ACC112 (cell line): ENCODE results near the gene MTG1.
"Not testable (repeated sequence)": the region's sequence is repeated elsewhere in the genome, so short reads cannot be mapped to it uniquely, and the experiment has no call there.

Experiments
- H2AFZ ChIP-seq: fragments of 200-600 bp; sonication (generic); one replicate; pipeline ENCODE4 v1.6.0; 2017; ENCODE audit warnings: antibody characterized with exemption, low read length; ENCODE audit not compliant: unreplicated experiment
- H3K27ac ChIP-seq: fragments of 200-600 bp; sonication (generic); 2 replicates; pipeline ENCODE4 v1.5.1; 2014; ENCODE audit warnings: low read depth, mild to moderate bottlenecking, antibody characterized with exemption, low read length, moderate library complexity
- H3K27me3 ChIP-seq: fragments of 200-600 bp; sonication (generic); 2 replicates; pipeline ENCODE4 v1.6.1; 2014; ENCODE audit warnings: mild to moderate bottlenecking, antibody characterized with exemption, low read length, moderate library complexity, mixed read lengths; ENCODE audit not compliant: insufficient read depth
- H3K36me3 ChIP-seq: fragments of 200-600 bp; sonication (generic); 2 replicates; pipeline ENCODE4 v1.6.1; 2016; ENCODE audit warnings: mild to moderate bottlenecking, antibody characterized with exemption, low read length, moderate library complexity, mixed read lengths; ENCODE audit not compliant: insufficient read depth
- H3K4me1 ChIP-seq: fragments of 200-600 bp; sonication (generic); one replicate; pipeline ENCODE4 v1.6.1; 2016; ENCODE audit warnings: low read length, mixed read lengths; ENCODE audit not compliant: insufficient read depth, unreplicated experiment, control insufficient read depth
- H3K4me3 ChIP-seq: fragments of 200-600 bp; sonication (generic); 2 replicates; pipeline ENCODE4 v1.5.1; 2014; ENCODE audit warnings: mild to moderate bottlenecking, low read depth, low read length
- H3K79me2 ChIP-seq: fragments of 200-600 bp; sonication (generic); one replicate; pipeline ENCODE4 v1.6.0; 2016; ENCODE audit warnings: low read length; ENCODE audit not compliant: control insufficient read depth, unreplicated experiment, insufficient read depth

MTG1 gene

GRCh38 chr10:133368153-133368552 lies 25.8 kb upstream of the MTG1 start:
- H3K27ac ChIP-seq, result no peak overlapping the region
- H3K79me2 ChIP-seq, result peaks cover 7% of the 10 kb centered on the region
- no peaks in the 10 kb centered on the region; the same call in 1 of the 2 replicates for H3K36me3 ChIP-seq
- no peaks in the 10 kb centered on the region for H3K4me1 ChIP-seq
- no peak overlapping the region for H3K4me3 ChIP-seq
- H3K27me3 ChIP-seq, result no peaks in the 10 kb centered on the region
- no peak overlapping the region for H2AFZ ChIP-seq

- Histone ChIP-seq H3K4me3 (no peak overlapping the region), H3K27ac (no peak overlapping the region), H2AFZ (no peak overlapping the region), H3K36me3 (no peaks in the 10 kb centered on the region; the same call in 1 of the 2 replicates), H3K79me2 (peaks cover 7% of the 10 kb centered on the region), H3K27me3 (no peaks in the 10 kb centered on the region), H3K4me1 (peaks cover 4% of the 10 kb centered on the region)
Measured at GRCh38 chr10:133370030-133370786, 23.7 kb upstream of the MTG1 start.

- Histone ChIP-seq H3K79me2 (peaks cover 7% of the 10 kb centered on the region), H3K36me3 (no peaks in the 10 kb centered on the region; the same call in 1 of the 2 replicates), H3K4me3 (peak overlapping the region; percentile 86), H3K27ac (no peak overlapping the region), H3K27me3 (no peaks in the 10 kb centered on the region), H3K4me1 (peaks cover 4% of the 10 kb centered on the region), H2AFZ (no peak overlapping the region)
Measured at GRCh38 chr10:133372507-133372906, 21.4 kb upstream of the MTG1 start.

DNA sequence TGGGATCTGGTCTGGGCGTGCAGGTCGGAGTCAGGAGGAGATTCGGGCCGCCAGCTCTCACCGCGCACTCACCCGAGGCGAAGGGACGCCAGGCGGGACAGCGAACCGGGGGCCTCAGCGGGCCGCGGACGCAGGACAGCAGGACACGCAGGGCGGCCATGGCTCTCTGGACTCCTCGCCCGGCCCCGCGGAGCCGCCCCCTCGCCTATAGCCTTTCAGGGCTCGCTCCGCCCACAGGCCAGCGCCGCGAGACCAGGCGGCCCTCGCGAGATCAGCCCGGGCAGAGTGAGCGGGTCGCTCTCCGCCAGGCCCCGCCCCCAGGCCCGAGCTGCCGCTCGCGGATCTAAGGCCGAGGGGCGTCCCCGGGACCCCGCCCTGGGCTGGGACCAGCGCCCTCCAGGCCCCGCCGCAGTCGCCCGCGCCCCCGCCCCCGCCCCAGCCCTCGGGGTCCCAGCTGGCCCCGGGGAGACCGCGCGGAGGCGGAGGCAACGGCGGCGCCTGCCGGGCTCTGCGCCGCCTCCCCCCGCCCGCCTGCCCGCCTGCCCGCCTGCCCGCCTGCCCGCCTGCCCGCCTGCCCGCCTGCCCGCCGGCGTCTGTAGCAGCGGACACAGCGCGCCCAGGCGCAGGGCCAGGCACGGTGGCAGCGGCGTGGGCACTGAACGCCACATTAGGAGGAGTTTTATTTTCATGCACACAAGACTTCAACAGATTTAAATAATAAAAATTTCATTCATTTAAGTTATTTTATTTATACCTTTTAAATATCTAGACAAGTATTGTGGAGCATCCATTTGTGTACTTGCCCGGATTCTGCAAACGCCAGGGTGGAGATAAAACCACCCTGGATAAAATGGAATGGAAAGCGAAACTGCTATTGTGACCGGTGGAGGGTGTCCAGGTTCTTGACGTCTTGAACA lies 20.5 kb upstream of the MTG1 start, which contains the start of gene ECHS1:
Gene ECHS1, minus strand, starts transcription at position 181 of the 917 bp plus-strand sequence. Its CDS starts 21 bp downstream, at position 160.
- Histone ChIP-seq H3K4me3 (peak within 1 kb of the TSS; percentile 86), H3K27ac (peak within 1 kb of the TSS; percentile 63; the same call in 1 of the 2 replicates), H3K4me1 (peaks cover 4% of the 10 kb centered on the region), H3K36me3 (no peaks in the 10 kb centered on the region; the same call in 1 of the 2 replicates), H2AFZ (peak within 1 kb of the TSS; percentile 45), H3K79me2 (peaks cover 7% of the 10 kb centered on the region), H3K27me3 (no peaks in the 10 kb centered on the region)

DNA sequence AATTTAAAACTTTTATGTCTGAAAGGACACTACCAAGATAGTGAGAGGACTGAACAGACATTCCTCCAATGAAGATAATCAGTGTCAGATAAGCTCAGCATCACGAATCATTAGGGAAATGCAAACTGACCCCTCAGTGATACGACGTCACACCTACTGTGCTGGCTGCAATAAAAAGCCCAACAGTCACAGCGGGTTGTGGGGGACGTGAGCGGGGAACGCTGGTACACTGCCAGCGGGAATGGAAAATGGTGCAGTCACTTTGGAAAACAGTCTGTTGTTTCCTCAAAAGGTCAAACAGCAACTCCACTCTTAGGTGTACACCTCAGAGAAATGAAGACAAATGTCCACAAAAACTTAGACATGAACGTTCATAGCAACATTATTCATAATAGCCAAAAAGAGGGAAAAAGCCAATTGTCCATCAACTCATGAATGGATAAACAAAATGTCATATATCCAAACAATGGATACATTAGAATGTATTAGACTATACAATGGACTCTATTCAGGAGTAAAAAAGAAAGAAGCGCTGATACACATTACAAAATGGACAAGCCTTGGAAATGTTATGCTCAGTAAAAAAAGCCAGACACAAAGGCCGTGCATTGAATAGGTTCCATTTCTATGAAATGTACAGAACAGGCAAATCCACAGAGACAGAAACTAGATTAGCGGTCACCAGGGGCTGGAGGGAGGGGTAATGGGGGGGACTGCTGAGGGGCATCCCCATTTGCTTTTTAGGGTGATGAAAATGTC lies 18.4 kb upstream of the MTG1 start:
- H3K27me3 ChIP-seq, result no peaks in the 10 kb centered on the region
- H3K36me3 ChIP-seq, result no peaks in the 10 kb centered on the region
- no peak overlapping the region for H2AFZ ChIP-seq
- peaks cover 4% of the 10 kb centered on the region for H3K4me1 ChIP-seq
- H3K4me3 ChIP-seq, result no peak overlapping the region
- H3K27ac ChIP-seq, result no peak overlapping the region
- peaks cover 7% of the 10 kb centered on the region for H3K79me2 ChIP-seq

GRCh38 chr10:133376183-133376582 lies 17.8 kb upstream of the MTG1 start:
- H3K79me2 ChIP-seq, H2AFZ ChIP-seq, H3K4me3 ChIP-seq, H3K27me3 ChIP-seq, H3K4me1 ChIP-seq, H3K36me3 ChIP-seq, H3K27ac ChIP-seq: not testable (repeated sequence)

DNA sequence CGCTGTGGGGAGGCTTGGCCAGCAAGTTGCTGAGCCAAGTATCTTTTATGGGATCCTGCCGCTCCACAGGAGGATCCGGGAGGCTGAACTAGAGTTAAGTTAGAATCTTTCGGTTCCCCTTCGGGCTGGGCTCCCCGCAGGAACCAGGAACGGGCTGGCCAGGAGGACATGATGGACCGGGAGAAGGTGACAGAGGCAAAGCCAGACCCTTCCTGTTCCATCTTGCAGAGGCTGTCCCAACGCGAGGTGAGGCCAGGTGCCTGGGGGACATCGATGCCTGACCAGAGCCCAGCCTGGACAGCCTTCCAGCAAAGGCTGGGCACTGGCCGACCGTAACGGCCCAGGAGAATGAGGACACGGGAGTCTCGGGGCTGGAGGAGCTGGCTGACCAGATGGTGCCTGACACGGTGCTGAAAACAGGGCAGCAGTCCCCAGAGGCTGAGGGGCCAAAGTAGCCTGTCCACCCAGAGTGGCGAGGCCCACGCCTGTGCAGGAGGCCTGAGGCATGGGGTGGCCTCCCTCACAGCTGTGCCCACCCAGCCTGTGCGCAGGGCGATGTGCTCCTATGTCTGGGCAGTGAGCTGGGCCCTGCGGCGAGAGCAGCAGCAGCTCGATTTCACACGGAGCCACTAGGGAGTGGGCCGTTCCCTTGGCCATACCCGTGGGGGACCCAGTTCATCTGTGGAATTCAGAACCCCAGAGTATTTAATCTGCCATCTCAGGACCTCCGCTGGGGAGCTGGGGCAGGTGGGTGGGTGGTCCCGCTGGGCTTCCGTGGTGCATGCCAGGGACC lies 16.7 kb upstream of the MTG1 start:
- Histone ChIP-seq H3K27me3 (no peaks in the 10 kb centered on the region), H3K4me1 (peaks cover 4% of the 10 kb centered on the region), H3K79me2 (peaks cover 3% of the 10 kb centered on the region), H2AFZ (no peak overlapping the region), H3K36me3 (no peaks in the 10 kb centered on the region), H3K27ac (no peak overlapping the region), H3K4me3 (no peak overlapping the region)

DNA sequence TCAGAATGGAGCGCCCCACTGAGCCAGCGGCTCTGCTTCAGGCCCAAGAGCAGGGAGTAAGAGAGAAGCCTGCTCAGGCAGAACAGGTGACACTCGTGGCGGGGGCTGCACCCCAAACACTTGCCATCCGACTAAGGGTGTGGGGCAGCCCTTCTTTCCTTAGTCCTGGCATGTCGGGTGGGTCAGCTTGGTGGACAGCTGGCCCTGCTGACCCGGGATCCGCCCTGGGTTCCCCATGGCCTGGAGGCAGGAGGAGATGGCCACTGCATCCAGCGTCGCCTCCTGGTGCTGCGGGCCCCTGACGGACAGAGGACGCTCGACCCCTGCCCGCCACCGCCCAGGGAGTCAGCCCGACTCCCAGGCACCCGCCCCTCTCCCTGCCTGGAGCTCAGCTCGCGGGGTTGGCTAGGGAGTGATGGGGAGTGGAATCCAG lies 16.1 kb upstream of the MTG1 start:
- no peaks in the 10 kb centered on the region for H3K36me3 ChIP-seq
- H3K79me2 ChIP-seq, result no peaks in the 10 kb centered on the region
- H3K27me3 ChIP-seq, result no peaks in the 10 kb centered on the region
- peaks cover 4% of the 10 kb centered on the region for H3K4me1 ChIP-seq
- H3K27ac ChIP-seq, result no peak overlapping the region
- peak overlapping the region; percentile 77 for H3K4me3 ChIP-seq
- peak overlapping the region; percentile 30 for H2AFZ ChIP-seq

GRCh38 chr10:133378251-133379096 lies 15.5 kb upstream of the MTG1 start:
- peak overlapping the region; percentile 77 for H3K4me3 ChIP-seq
- H3K79me2 ChIP-seq, result no peaks in the 10 kb centered on the region
- H2AFZ ChIP-seq, result peak overlapping the region; percentile 62
- H3K4me1 ChIP-seq, result peaks cover 4% of the 10 kb centered on the region
- H3K27me3 ChIP-seq, result no peaks in the 10 kb centered on the region
- no peak overlapping the region for H3K27ac ChIP-seq
- H3K36me3 ChIP-seq, result no peaks in the 10 kb centered on the region
